CD4-positive, alpha-beta T cell treated with Interleukin-6 at 100 ng/mL for 8 hours (primary cell): ENCODE measurements around the gene IFT74.

ENCODE experiments used
- DNase-seq: peaks from one replicate; pipeline ENCODE4 v3.0.0-alpha.2; 2020; ENCODE audit warnings: mixed read lengths, low spot score

Gene IFT74

GRCh38 chr9:26955921-26956859 lies at the start of gene IFT74:
TSS of gene IFT74 (plus strand) at chr9:26956412. CDS start at chr9:26961968, 5,556 bp downstream.
- DNase-seq: peak; percentile 94

GRCh38 chr9:26913138-26913668 lies 43.0 kb upstream of the IFT74 start:
- no peak for DNase-seq

- DNase-seq: no peak
These were observed 36.5 kb upstream of the IFT74 start for GRCh38 chr9:26919698-26920097.

- no peak for DNase-seq
These were observed 30.6 kb upstream of the IFT74 start for GRCh38 chr9:26925609-26926008.

GRCh38 chr9:26928902-26929495 lies 27.2 kb upstream of the IFT74 start:
- DNase-seq: no peak

GRCh38 chr9:26935847-26936246 lies 20.4 kb upstream of the IFT74 start:
- no peak for DNase-seq

- no peak for DNase-seq
These were observed 18.3 kb upstream of the IFT74 start for GRCh38 chr9:26937816-26938371.

- no peak for DNase-seq
These were observed 16.1 kb upstream of the IFT74 start for GRCh38 chr9:26939955-26940711.

GRCh38 chr9:26940779-26941178 lies 15.4 kb upstream of the IFT74 start:
- DNase-seq: no peak

GRCh38 chr9:26945591-26945990 lies 10.6 kb upstream of the IFT74 start:
- DNase-seq: no peak

GRCh38 chr9:26946753-26947727 lies 9.2 kb upstream of the IFT74 start, which contains the start of gene PLAA:
TSS of gene PLAA (minus strand) at chr9:26947242. CDS start at chr9:26947045, 197 bp downstream.
- peak; percentile 77 for DNase-seq

GRCh38 chr9:26947736-26948135 lies 8.5 kb upstream of the IFT74 start:
- DNase-seq: no peak

GRCh38 chr9:26949637-26950069 lies 6.6 kb upstream of the IFT74 start:
- DNase-seq: no peak

- no peak for DNase-seq
These were observed 5.7 kb upstream of the IFT74 start for GRCh38 chr9:26950521-26950920.

- no peak for DNase-seq
These were observed 4.4 kb upstream of the IFT74 start for GRCh38 chr9:26951794-26952193.

- no peak for DNase-seq
These were observed 2.1 kb upstream of the IFT74 start for GRCh38 chr9:26954050-26954508.

- DNase-seq: no peak
These were observed 849 bp upstream of the IFT74 start for GRCh38 chr9:26955222-26955903.

- no peak for DNase-seq
These were observed 635 bp downstream of the IFT74 start for GRCh38 chr9:26956860-26957233.

GRCh38 chr9:26971721-26972120 lies 15.5 kb downstream of the IFT74 start:
- DNase-seq: no peak

- no peak for DNase-seq
These were observed 17.8 kb downstream of the IFT74 start for GRCh38 chr9:26973989-26974388.
